Measurements from ENCODE around the gene ALDH4A1.

ALDH4A1 gene

GRCh38 chr1:18891426-18891780, 11.0 kb downstream of the ALDH4A1 start:
- Histone ChIP-seq H3K9me3 (no peaks in the 10 kb centered on the region), H3K4me1 (no peaks in the 10 kb centered on the region), H3K36me3 (no peaks in the 10 kb centered on the region), H3K27me3 (no peaks in the 10 kb centered on the region), H3K4me3 (ENCODE audit: low read depth, low read length) (no peak overlapping the region)
- DNase-seq = no peak
- TF ChIP-seq, protein P1, sequence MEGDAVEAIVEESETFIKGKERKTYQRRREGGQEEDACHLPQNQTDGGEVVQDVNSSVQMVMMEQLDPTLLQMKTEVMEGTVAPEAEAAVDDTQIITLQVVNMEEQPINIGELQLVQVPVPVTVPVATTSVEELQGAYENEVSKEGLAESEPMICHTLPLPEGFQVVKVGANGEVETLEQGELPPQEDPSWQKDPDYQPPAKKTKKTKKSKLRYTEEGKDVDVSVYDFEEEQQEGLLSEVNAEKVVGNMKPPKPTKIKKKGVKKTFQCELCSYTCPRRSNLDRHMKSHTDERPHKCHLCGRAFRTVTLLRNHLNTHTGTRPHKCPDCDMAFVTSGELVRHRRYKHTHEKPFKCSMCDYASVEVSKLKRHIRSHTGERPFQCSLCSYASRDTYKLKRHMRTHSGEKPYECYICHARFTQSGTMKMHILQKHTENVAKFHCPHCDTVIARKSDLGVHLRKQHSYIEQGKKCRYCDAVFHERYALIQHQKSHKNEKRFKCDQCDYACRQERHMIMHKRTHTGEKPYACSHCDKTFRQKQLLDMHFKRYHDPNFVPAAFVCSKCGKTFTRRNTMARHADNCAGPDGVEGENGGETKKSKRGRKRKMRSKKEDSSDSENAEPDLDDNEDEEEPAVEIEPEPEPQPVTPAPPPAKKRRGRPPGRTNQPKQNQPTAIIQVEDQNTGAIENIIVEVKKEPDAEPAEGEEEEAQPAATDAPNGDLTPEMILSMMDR (IDR thresholded peaks at IDR 0.05; ENCODE audit: low read depth, low read length) = no peak

- Histone ChIP-seq H3K9me3 (no peaks in the 10 kb centered on the region), H3K27me3 (no peaks in the 10 kb centered on the region), H3K4me3 (ENCODE audit: low read depth, low read length) (no peak overlapping the region), H3K4me1 (no peaks in the 10 kb centered on the region), H3K36me3 (no peaks in the 10 kb centered on the region)
- no peak for DNase-seq
- TF ChIP-seq, protein P1 (IDR thresholded peaks at IDR 0.05; ENCODE audit: low read depth, low read length) = no peak
Observed at GRCh38 chr1:18890706-18891425, 11.5 kb downstream of the ALDH4A1 start.

DNA sequence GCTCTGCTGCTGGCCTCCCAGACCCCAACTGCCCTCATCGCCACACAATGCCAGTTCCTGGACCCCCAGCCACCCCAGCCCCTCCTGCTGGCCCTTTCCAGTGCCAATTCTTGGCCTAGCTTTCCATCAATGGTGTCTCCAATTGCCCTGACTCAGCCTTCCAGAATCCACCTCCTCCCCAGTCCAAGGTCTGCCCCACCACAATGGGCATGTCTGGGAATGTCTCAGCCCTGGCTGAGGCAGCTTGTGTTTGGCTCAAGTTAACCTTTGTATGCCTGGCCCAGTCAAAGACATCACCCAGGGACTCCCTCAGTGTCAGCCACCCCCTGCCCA, 16.4 kb downstream of the ALDH4A1 start:
- no peak for DNase-seq
- TF ChIP-seq, protein P1 (IDR thresholded peaks at IDR 0.05; ENCODE audit: low read depth, low read length) = no peak
- no peaks in the 10 kb centered on the region for H3K4me1 ChIP-seq
- no peak overlapping the region for H3K4me3 ChIP-seq (ENCODE audit: low read depth, low read length)
- no peaks in the 10 kb centered on the region for H3K9me3 ChIP-seq
- H3K36me3 ChIP-seq = no peaks in the 10 kb centered on the region
- no peaks in the 10 kb centered on the region for H3K27me3 ChIP-seq

DNA sequence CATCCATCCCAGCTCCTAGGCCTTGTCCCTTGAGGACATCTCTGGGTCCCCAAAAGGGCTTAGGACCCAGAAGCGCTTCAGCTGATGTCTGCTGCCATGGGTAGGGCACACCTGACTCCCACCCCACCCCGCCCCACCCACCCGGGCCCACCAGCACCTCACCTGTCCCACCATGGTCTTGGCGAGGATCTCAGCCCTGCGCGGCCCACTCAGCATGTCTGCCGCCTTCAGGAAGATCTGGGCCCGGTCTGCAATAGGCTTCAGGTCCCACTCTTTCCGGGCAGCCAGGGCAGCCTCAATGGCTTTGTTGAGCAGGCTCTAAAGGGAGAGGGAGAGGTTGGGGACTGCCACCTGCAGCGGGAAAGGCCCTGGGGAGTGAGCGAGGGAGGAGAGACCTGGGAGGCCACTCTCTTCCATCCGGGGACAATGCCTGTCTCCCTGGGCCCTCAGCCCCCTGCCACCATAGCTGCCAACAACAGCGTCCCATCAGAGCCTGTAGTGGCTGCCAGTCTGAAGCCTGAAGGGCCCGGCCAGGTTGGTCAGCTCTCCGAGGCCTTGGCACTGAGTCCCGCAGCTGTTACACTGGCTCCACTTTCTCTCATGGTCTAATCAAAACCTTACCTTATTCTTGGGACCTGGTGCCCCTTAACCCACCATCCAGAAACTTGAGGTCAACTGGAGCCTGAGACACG, 16.9 kb downstream of the ALDH4A1 start:
- H3K27me3 ChIP-seq = no peaks in the 10 kb centered on the region
- no peak for DNase-seq
- TF ChIP-seq, protein P1 (IDR thresholded peaks at IDR 0.05; ENCODE audit: low read depth, low read length) = no peak
- no peaks in the 10 kb centered on the region for H3K9me3 ChIP-seq
- H3K36me3 ChIP-seq = no peaks in the 10 kb centered on the region
- 0 out of 2 replicates have a peak, but pooled peaks cover under 1% of the 10 kb centered on the region for H3K4me1 ChIP-seq
- H3K4me3 ChIP-seq (ENCODE audit: low read depth, low read length) = no peak overlapping the region

- Histone ChIP-seq H3K27me3 (no peaks in the 10 kb centered on the region), H3K36me3 (no peaks in the 10 kb centered on the region), H3K4me1 (0 out of 2 replicates have a peak, but pooled peaks cover 2% of the 10 kb centered on the region), H3K4me3 (ENCODE audit: low read depth, low read length) (no peak overlapping the region), H3K9me3 (no peaks in the 10 kb centered on the region)
- DNase-seq = no peak
- TF ChIP-seq, protein P1 (IDR thresholded peaks at IDR 0.05; ENCODE audit: low read depth, low read length) = no peak
Observed at GRCh38 chr1:18884727-18885126, 17.6 kb downstream of the ALDH4A1 start.

DNA sequence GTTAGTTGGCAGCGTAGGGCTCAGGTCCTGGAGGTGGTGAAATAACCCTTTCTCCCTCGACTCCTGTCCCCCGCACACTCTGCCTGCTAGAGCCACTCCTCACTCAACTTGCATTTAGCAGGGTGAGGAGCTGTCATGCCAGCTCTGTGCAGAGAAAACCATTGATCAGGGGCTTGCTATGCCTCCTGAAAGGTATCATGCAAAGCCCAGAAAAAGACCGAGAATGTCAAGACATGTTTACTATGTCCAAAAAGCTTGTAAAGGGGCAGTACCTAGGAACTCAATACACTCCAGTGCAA, 18.0 kb downstream of the ALDH4A1 start:
- no peaks in the 10 kb centered on the region for H3K9me3 ChIP-seq
- no peak for DNase-seq
- no peak overlapping the region for H3K4me3 ChIP-seq (ENCODE audit: low read depth, low read length)
- no peaks in the 10 kb centered on the region for H3K27me3 ChIP-seq
- H3K36me3 ChIP-seq = no peaks in the 10 kb centered on the region
- H3K4me1 ChIP-seq = 0 out of 2 replicates have a peak, but pooled peaks cover 2% of the 10 kb centered on the region
- TF ChIP-seq, protein P1 (IDR thresholded peaks at IDR 0.05; ENCODE audit: low read depth, low read length) = no peak

Data from BE2C (cell line).